ENCODE results near the gene DEGS1.

The DEGS1 gene

GRCh38 chr1:224235813-224236493, 52.9 kb downstream of the DEGS1 start:
- no peak overlapping the region for H3K4me3 ChIP-seq (ENCODE audit: low read depth, low read length)
- ChIA-PET CTCF (interaction anchor here (0.6 kb wide), 1 partner anchor 1963 kb away, joined by 4 read pairs; no protein-coding TSS in a partner anchor), POLR2A (no interaction called here)
- no peaks in the 10 kb centered on the region for H3K9me3 ChIP-seq (ENCODE audit: control insufficient read depth, insufficient read depth, low read depth, low read length)
- no peak overlapping the region for H3K27ac ChIP-seq (ENCODE audit: extremely low read depth, low read depth, low read length)
- no peaks in the 10 kb centered on the region for H3K4me1 ChIP-seq (ENCODE audit: control insufficient read depth, insufficient read depth, low read length)
- H3K36me3 ChIP-seq (ENCODE audit: control insufficient read depth in 2 of 2, insufficient read depth in 1 of 2, low read length in 2 of 2) = peaks cover 54 to 60% of the 10 kb centered on the region in 2 experiments
- TF ChIP-seq GLIS2 (tag by site-specific recombination; IDR thresholded peaks at IDR 0.05) (no peak), ZBTB48 (tag by site-specific recombination; IDR thresholded peaks at IDR 0.05) (no peak), SP3 (tag by site-specific recombination; IDR thresholded peaks at IDR 0.05) (no peak), ZNF645 (tag by site-specific recombination; IDR thresholded peaks at IDR 0.05) (no peak)

GRCh38 chr1:224237119-224237881, 54.3 kb downstream of the DEGS1 start:
- Histone ChIP-seq H3K36me3 (ENCODE audit: control insufficient read depth in 2 of 2, insufficient read depth in 1 of 2, low read length in 2 of 2) (peaks cover 42 to 58% of the 10 kb centered on the region in 2 experiments), H3K27ac (ENCODE audit: extremely low read depth, low read depth, low read length) (no peak overlapping the region), H3K9me3 (ENCODE audit: control insufficient read depth, insufficient read depth, low read depth, low read length) (no peaks in the 10 kb centered on the region), H3K4me1 (ENCODE audit: control insufficient read depth, insufficient read depth, low read length) (no peaks in the 10 kb centered on the region), H3K4me3 (ENCODE audit: low read depth, low read length) (no peak overlapping the region)
- TF ChIP-seq TCF7L2 (IDR thresholded peaks at IDR 0.05; ENCODE audit: borderline replicate concordance, low read depth, low read length) (no peak), ZFP3 (tag by site-specific recombination; IDR thresholded peaks at IDR 0.05; ENCODE audit: low read depth) (no peak), REST (tag by site-specific recombination; IDR thresholded peaks at IDR 0.05) (no peak), KLF16 (tag by site-specific recombination; IDR thresholded peaks at IDR 0.05) (no peak), ZNF529 (tag by site-specific recombination; IDR thresholded peaks at IDR 0.05; ENCODE audit: insufficient replicate concordance) (no peak), ZNF518A (tag by site-specific recombination; conservative IDR thresholded peaks at IDR 0.05; ENCODE audit: low read depth) (no peak), ZNF148 (tag by site-specific recombination; IDR thresholded peaks at IDR 0.05; ENCODE audit: borderline replicate concordance) (no peak), ZNF174 (tag by site-specific recombination; IDR thresholded peaks at IDR 0.05) (no peak), ELK4 (IDR thresholded peaks at IDR 0.05; ENCODE audit: borderline replicate concordance, low read depth, low read length) (no peak), ZXDB (tag by site-specific recombination; IDR thresholded peaks at IDR 0.05) (no peak), ZNF266 (tag by site-specific recombination; IDR thresholded peaks at IDR 0.05; ENCODE audit: low read depth) (no peak), ZNF449 (tag by site-specific recombination; IDR thresholded peaks at IDR 0.05) (no peak)
- ChIA-PET POLR2A (no interaction called here), CTCF (interaction anchor here (0.5 to 1.5 kb wide), 3 partner anchors 9 to 1550 kb away, joined by 3 to 7 read pairs (median 5); no protein-coding TSS in a partner anchor)

Measured in HEK293 (cell line).